GM12864 (cell line): ENCODE measurements around the gene SORCS1.

Source experiments
- DNase-seq: peaks from one replicate; pipeline ENCODE4 v3.0.0-alpha.2; 2011; ENCODE audit warnings: low read depth
- H3K4me3 ChIP-seq: 2 replicates; pipeline ENCODE4 v1.5.1; 2011; ENCODE audit warnings: mild to moderate bottlenecking, low read depth, low read length, control low read depth
- CTCF ChIP-seq: IDR thresholded peaks from 2 replicates; pipeline ENCODE4 v1.5.1; 2011; ENCODE audit warnings: low read depth, mild to moderate bottlenecking, moderate library complexity, low read length, control low read depth, inconsistent platforms; ENCODE audit errors: missing control alignments

The SORCS1 gene

GRCh38 chr10:107163881-107164861 is at the start of gene SORCS1:
SORCS1 (minus strand) TSS chr10:107164706.
- no peak for TF ChIP-seq CTCF
- H3K4me3 ChIP-seq, result no peak within 1 kb of the TSS
- no peak for DNase-seq

- DNase-seq, result no peak
- no peak for TF ChIP-seq CTCF
- H3K4me3 ChIP-seq, result no peak overlapping the region
Measured at GRCh38 chr10:107214261-107214660, 49.8 kb upstream of the SORCS1 start.

- DNase-seq, result no peak
- no peak overlapping the region for H3K4me3 ChIP-seq
- TF ChIP-seq CTCF, result no peak
Measured at GRCh38 chr10:107213861-107214260, 49.4 kb upstream of the SORCS1 start.

- TF ChIP-seq CTCF, result no peak
- DNase-seq, result no peak
- no peak overlapping the region for H3K4me3 ChIP-seq
Measured at GRCh38 chr10:107206833-107207232, 42.3 kb upstream of the SORCS1 start.

GRCh38 chr10:107169516-107169915 is 5.0 kb upstream of the SORCS1 start:
- DNase-seq, result no peak
- H3K4me3 ChIP-seq, result no peak overlapping the region
- TF ChIP-seq CTCF, result no peak

- TF ChIP-seq CTCF, result no peak
- DNase-seq, result no peak
- no peak overlapping the region for H3K4me3 ChIP-seq
Measured at GRCh38 chr10:107168738-107169137, 4.2 kb upstream of the SORCS1 start.
